K562 (cell line): ENCODE measurements around the gene HSD17B8. TPM values are rescaled to one million over a fixed set of nuclear protein-coding genes. Genes with fewer than 3 reads are reported as not detected.

ENCODE experiments used
- ATAC-seq: fragments of 200-7000 bp; cut with Tn5 transposase; 3 replicates; pipeline ENCODE4 v1.9.1; 2020; ENCODE audit warnings: moderate library complexity
- BruUV-seq: library from RNA; stranded (reverse); fragments of 400-500 nt; replicated peaks from 2 replicates; lab custom pipeline; 2021; lab: Mats Ljungman, UMichigan
- CTCF ChIA-PET: fragments of 300-600 bp; formaldehyde crosslinking; extraction: SDS; loops from one replicate; lab custom pipeline; 2021; ENCODE audit warnings: low intra/inter-chr PET ratio; lab: Yijun Ruan, JAX
- POLR2A ChIA-PET: fragments of 300-600, 350-650 bp; sonication (Branson Sonifier 250); formaldehyde crosslinking; extraction: SDS; loops from one replicate; lab custom pipeline; 2021; ENCODE audit warnings: antibody characterized with exemption, inconsistent platforms; lab: Yijun Ruan, JAX
- DNase-seq, 4 experiments: peaks; one replicate each; pipeline versions ENCODE4 v3.0.0 to v3.0.0-alpha.2; 2011 to 2018; ENCODE audit warnings: low spot score in 3 of 4, mixed read lengths in 3 of 4; ENCODE audit errors: extremely low read depth in 1 of 4
- FAIRE-seq: peaks from 2 replicates; lab custom pipeline; 2011; peaks lifted over from hg19 to GRCh38; lab: Jason Lieb, UNC
- H2AFZ ChIP-seq: 2 replicates; pipeline ENCODE4 v1.6.0; 2011; ENCODE audit warnings: low read depth, low read length, control low read depth, inconsistent platforms
- H3K27ac ChIP-seq: fragments of 200-600 bp; 3 replicates; pipeline ENCODE4 v1.8.0; 2011; ENCODE audit warnings: low read depth, mild to moderate bottlenecking, control low read depth, inconsistent platforms, low read length, moderate library complexity, mixed read lengths; ENCODE audit errors: extremely low read depth
- H3K27me3 ChIP-seq, 2 experiments: fragments of 300-600 bp in 1 of 2; 2 replicates in 1 of 2; 3 replicates in 1 of 2; pipeline versions ENCODE4 v1.6.0 to v1.8.0; 2011; ENCODE audit warnings: inconsistent platforms in 2 of 2, low read length in 2 of 2, mild to moderate bottlenecking in 1 of 2, mixed read lengths in 1 of 2, moderate library complexity in 1 of 2; ENCODE audit not compliant: control insufficient read depth in 2 of 2, insufficient read depth in 2 of 2
- H3K36me3 ChIP-seq: fragments of 300-600 bp; 3 replicates; pipeline ENCODE4 v1.8.0; 2011; ENCODE audit warnings: mild to moderate bottlenecking, low read length, inconsistent platforms; ENCODE audit not compliant: control insufficient read depth, insufficient read depth
- H3K4me1 ChIP-seq, 2 experiments: fragments of 200-600 bp in 1 of 2; replicated peaks in 1 of 2; 2 replicates in 1 of 2; 3 replicates in 1 of 2; pipeline versions ENCODE4 v1.5.1 to v1.8.0; 2011; ENCODE audit warnings: inconsistent platforms in 2 of 2, low read length in 2 of 2, mild to moderate bottlenecking in 1 of 2, mixed read lengths in 1 of 2, moderate library complexity in 1 of 2; ENCODE audit not compliant: control insufficient read depth in 2 of 2, insufficient read depth in 2 of 2
- H3K4me2 ChIP-seq: 2 replicates; pipeline ENCODE4 v1.6.1; 2011; ENCODE audit warnings: low read length, control low read depth, inconsistent platforms, mixed read lengths; ENCODE audit not compliant: insufficient read depth
- H3K4me3 ChIP-seq: fragments of 200-600 bp; sonication (generic), shearing (Covaris generic); 2 replicates; pipeline ENCODE4 v1.5.1; 2016; ENCODE audit warnings: control low read depth, inconsistent platforms
- H3K79me2 ChIP-seq: fragments of 200-600 bp; 3 replicates; pipeline ENCODE4 v1.8.0; 2011; ENCODE audit warnings: low read length, inconsistent platforms; ENCODE audit not compliant: control insufficient read depth, insufficient read depth
- H3K9ac ChIP-seq, 2 experiments: 2 replicates each; pipeline versions ENCODE4 v1.6.0 to v1.6.1; 2011; ENCODE audit warnings: low read depth in 2 of 2, low read length in 2 of 2, control low read depth in 1 of 2, inconsistent platforms in 1 of 2, mild to moderate bottlenecking in 1 of 2, mixed read lengths in 1 of 2; ENCODE audit not compliant: insufficient read depth in 1 of 2
- H3K9me1 ChIP-seq: one replicate; pipeline ENCODE4 v1.6.0; 2011; ENCODE audit warnings: inconsistent platforms, mild to moderate bottlenecking, low read length, moderate library complexity; ENCODE audit not compliant: control insufficient read depth, insufficient read depth
- H3K9me3 ChIP-seq: replicated peaks from 2 replicates; pipeline ENCODE4 v1.5.1; 2011; ENCODE audit warnings: low read depth, low read length, inconsistent platforms; ENCODE audit not compliant: control insufficient read depth, insufficient read depth
- H4K20me1 ChIP-seq: replicated peaks from 2 replicates; pipeline ENCODE4 v1.6.1; 2011; ENCODE audit warnings: low read length, inconsistent platforms, mixed read lengths; ENCODE audit not compliant: control insufficient read depth, insufficient read depth
- COPS2 ChIP-seq: fragments of 450-650 bp; conservative IDR thresholded peaks from 2 replicates; pipeline ENCODE4 v1.6.1; 2016; ENCODE audit warnings: mild to moderate bottlenecking, moderate library complexity
- ERF ChIP-seq: fragments of 450-650 bp; formaldehyde crosslinking; IDR thresholded peaks from 2 replicates; pipeline ENCODE4 v1.4.0; 2020; ENCODE audit warnings: mild to moderate bottlenecking, mixed read lengths
- SAFB2 ChIP-seq: fragments of 200-400 bp; formaldehyde crosslinking; IDR thresholded peaks from 2 replicates; pipeline ENCODE4 v1.6.1; 2018; ENCODE audit warnings: borderline replicate concordance, low read length, low read depth, moderate library complexity; ENCODE audit not compliant: severe bottlenecking
- THAP12 ChIP-seq: fragments of 250-450 bp; sonication (Bioruptor Pico); IDR thresholded peaks from 2 replicates; pipeline ENCODE4 v1.9.0; 2021; ENCODE audit warnings: mild to moderate bottlenecking, inconsistent platforms
- THRB ChIP-seq: fragments of 450-650 bp; formaldehyde crosslinking; conservative IDR thresholded peaks from 2 replicates; pipeline ENCODE4 v1.4.0; 2022; ENCODE audit warnings: mild to moderate bottlenecking, missing genetic modification characterization
- TRIM24 ChIP-seq, 2 experiments: fragments of 450-650 bp; IDR thresholded peaks; 2 replicates each; pipeline ENCODE4 v1.6.1; 2016
- ZBTB40 ChIP-seq, 2 experiments: fragments of 450-650 bp in 1 of 2; sonication (generic) in 1 of 2; formaldehyde crosslinking in 1 of 2; IDR thresholded peaks; 2 replicates each; pipeline versions ENCODE4 v1.7.1 to v1.9.0; 2016 to 2022; ENCODE audit warnings: inconsistent platforms in 1 of 2, mild to moderate bottlenecking in 1 of 2, missing genetic modification reagents in 1 of 2
- ZNF23 ChIP-seq: fragments of 250-450 bp; sonication (Bioruptor Pico); IDR thresholded peaks from 2 replicates; pipeline ENCODE4 v1.4.0; 2020; ENCODE audit warnings: mild to moderate bottlenecking
- ZNF263 ChIP-seq: sonication (generic); formaldehyde crosslinking; IDR thresholded peaks from 2 replicates; pipeline ENCODE4 v1.8.0; 2022; ENCODE audit warnings: mild to moderate bottlenecking, missing genetic modification reagents, borderline replicate concordance
- WGBS: fragments of 100-300 bp; shearing (Covaris generic); methylation state at CpG from one replicate; pipeline ENCODE4 v1.1.6; 2016; ENCODE audit warnings: low coverage, mixed read lengths; ENCODE audit not compliant: insufficient coverage; ENCODE audit errors: missing lambda C conversion rate; 5-methylcytosine and 5-hydroxymethylcytosine counted together
- in situ Hi-C: fragments of 300-500 bp; cut with MboI; formaldehyde crosslinking; loops from 4 replicates; pipeline ENCODE4 v1.15.0; 2018; ENCODE audit warnings: inconsistent platforms, mixed read lengths
- intact Hi-C: fragments of 100-400 bp; cut with micrococcal nuclease; formaldehyde crosslinking; loops from 2 replicates; pipeline ENCODE4 v1.14.2; 2022
- polyA plus RNA-seq, 8 experiments: library from polyadenylated mRNA; depleted of rRNA in 4 of 8; stranded (reverse) in 5 of 8; unstranded in 3 of 8; fragments of >200 nt; fragmentation: Nextera tagmentation in 2 of 8; fragmentation: Illumina TruSeq in 1 of 8; extraction: Ambion mirVana in 2 of 8; extraction: Trizol in 1 of 8; gene quantifications; 2 replicates each; pipeline versions ENCODE4 v1.2.1 to v1.2.3, GENCODE V29; 2011 to 2014; ENCODE audit warnings: inconsistent platforms in 1 of 8, missing spikeins in 1 of 8
- total RNA-seq, 7 experiments: library from RNA; depleted of rRNA in 6 of 7; stranded (reverse); fragments of >200 nt in 6 of 7; fragmentation: Illumina TruSeq in 2 of 7; extraction: Trizol in 2 of 7; gene quantifications; 2 replicates each; pipeline versions ENCODE4 v1.2.1 to v1.2.3, GENCODE V29; 2011 to 2021; ENCODE audit warnings: low replicate concordance in 1 of 7

HSD17B8 gene
- total and polyA plus RNA-seq, 9 of the 15 experiments (the other 6 are each of a cell fraction or from before 2014, with no cell fraction given): 3.7 to 35.2 (median 14.2) TPM

GRCh38 chr6:33248643-33248931 lies 44.1 kb downstream of the HSD17B8 start:
- Histone ChIP-seq H3K4me2 (peak overlapping the region; percentile 97), H3K9me3 (no peaks in the 10 kb centered on the region), H3K27me3 (peaks cover 4 to 6% of the 10 kb centered on the region in 2 experiments; a peak in 2 of 5 replicates), H3K4me1 (peaks cover 22 to 31% of the 10 kb centered on the region in 2 experiments), H3K27ac (peak overlapping the region; percentile 81), H3K4me3 (peak overlapping the region; percentile 53), H3K79me2 (no peaks in the 10 kb centered on the region), H4K20me1 (no peaks in the 10 kb centered on the region), H3K9me1 (peaks cover 4% of the 10 kb centered on the region), H3K9ac (peak overlapping the region; percentile 79 to 87), H3K36me3 (peaks cover 19% of the 10 kb centered on the region), H2AFZ (peak overlapping the region; percentile 99)
- BruUV-seq: no TSS peak
- POLR2A ChIA-PET: interaction anchor here (0.5 to 5.2 kb wide), 15 partner anchors 11 to 1767 kb away, joined by 3 to 57 read pairs (median 4); partner anchors contain the start of genes B3GALT4, HLA-DPA1, RING1 and RPS18
- intact Hi-C loops: loop anchor here (1.0 to 2.0 kb wide), 4 partner anchors 48 to 234 kb away; partner anchors contain the start of genes RXRB and SLC39A7
- DNase-seq: no peak
- FAIRE-seq: no peak
- 2% methylated on average over 18 of the region's 18 CpGs for WGBS
- in situ Hi-C loops: loop anchor here (5.0 kb wide), 2 partner anchors 131 to 231 kb away; no protein-coding TSS in a partner anchor
- peak; percentile 25 for ATAC-seq
- CTCF ChIA-PET: interaction anchor here (0.5 to 3.6 kb wide), 11 partner anchors 48 to 504 kb away, joined by 3 to 24 read pairs (median 5); partner anchors contain the start of genes RXRB and SLC39A7
- TF ChIP-seq COPS2 (no peak), TRIM24 (IDR thresholded peaks at IDR 0.05) (no peak), ZNF23 (CRISPR knock-in tag) (no peak), ERF (CRISPR knock-in tag) (peak; percentile 19; the same call in 1 of the 2 replicates), SAFB2 (no peak), THAP12 (CRISPR knock-in tag) (no peak), ZNF263 (CRISPR knock-in tag) (peak; percentile 48; the same call in 1 of the 2 replicates), ZBTB40 (IDR thresholded peaks at IDR 0.05) (peak; percentile 76), ZBTB40 (CRISPR knock-in tag; IDR thresholded peaks at IDR 0.05) (no peak), THRB (no peak)
